Left lung (tissue), 10 donors: Measurements from ENCODE around the gene ABCG4. TPM values are rescaled to one million over a fixed set of nuclear protein-coding genes. Genes with fewer than 3 reads are reported as not detected.
A peak's percentile ranks its signal among the peaks of the same experiment; 100 is the strongest.

Source experiments
- ATAC-seq: fragments of 200-7000 bp; cut with Tn5 transposase; one replicate; pipeline ENCODE4 v1.9.1; 2020; ENCODE audit warnings: moderate library complexity
- DNase-seq, 4 donors: peaks; one replicate each; pipeline ENCODE4 v3.0.0-alpha.2; 2013 to 2020
- H3K27ac ChIP-seq, 2 donors: fragments of 200-600 bp; sonication (generic) in 1 of 2; one replicate each; pipeline versions ENCODE4 v1.5.0 to v1.8.0; 2020 to 2021
- H3K27me3 ChIP-seq, 2 donors: fragments of 200-600 bp; sonication (generic) in 1 of 2; one replicate each; pipeline versions ENCODE4 v1.5.0 to v1.8.0; 2020 to 2021
- H3K36me3 ChIP-seq, 2 donors: fragments of 200-600 bp; sonication (generic) in 1 of 2; one replicate each; pipeline versions ENCODE4 v1.5.0 to v1.8.0; 2020 to 2021
- H3K4me1 ChIP-seq, 2 donors: fragments of 200-600 bp; one replicate each; pipeline ENCODE4 v1.8.0; 2021
- H3K4me3 ChIP-seq, 2 donors: fragments of 200-600 bp; sonication (generic) in 1 of 2; one replicate each; pipeline versions ENCODE4 v1.5.0 to v1.8.0; 2020 to 2021; ENCODE audit warnings: mild to moderate bottlenecking in 1 of 2
- H3K9me3 ChIP-seq, 2 donors: fragments of 200-600 bp; sonication (generic) in 1 of 2; one replicate each; pipeline versions ENCODE4 v1.5.0 to v1.8.0; 2020 to 2021
- intact Hi-C, 2 donors: fragments of 100-400 bp; cut with DNase I; formaldehyde crosslinking; loops; one replicate each; pipeline versions ENCODE4 v1.11.2 to v1.14.2; 2022
- polyA plus RNA-seq, 6 donors: library from polyadenylated mRNA; unstranded; fragments of 120-200 nt; gene quantifications; one replicate each; pipeline ENCODE4 v1.2.1, GENCODE V29; 2013; ENCODE audit not compliant: insufficient read length in 6 of 6
- total RNA-seq, 2 donors: library from RNA; stranded (reverse); fragmentation: NEBNext Ultra II Directional; extraction: Animal tissue kit (Norgen Biotek cat#: 25700); gene quantifications; one replicate each; pipeline ENCODE4 v1.2.1, GENCODE V29; 2021
- TF ChIP-seq, protein P1 (sequence below), 2 donors: fragments of 200-600 bp; sonication (generic) in 1 of 2; IDR thresholded peaks; one replicate each; pipeline versions ENCODE4 v1.5.0 to v1.8.0; 2021; ENCODE audit warnings: antibody characterized with exemption in 2 of 2
- donor health status: DM: no; HTN: yes; CAD: no.
- donor health status: DM: no; HTN: no; CAD: no.

The ABCG4 gene
- total and polyA plus RNA-seq, 8 donors, result 0.26 to 1.5 (median 1.2) TPM

DNA sequence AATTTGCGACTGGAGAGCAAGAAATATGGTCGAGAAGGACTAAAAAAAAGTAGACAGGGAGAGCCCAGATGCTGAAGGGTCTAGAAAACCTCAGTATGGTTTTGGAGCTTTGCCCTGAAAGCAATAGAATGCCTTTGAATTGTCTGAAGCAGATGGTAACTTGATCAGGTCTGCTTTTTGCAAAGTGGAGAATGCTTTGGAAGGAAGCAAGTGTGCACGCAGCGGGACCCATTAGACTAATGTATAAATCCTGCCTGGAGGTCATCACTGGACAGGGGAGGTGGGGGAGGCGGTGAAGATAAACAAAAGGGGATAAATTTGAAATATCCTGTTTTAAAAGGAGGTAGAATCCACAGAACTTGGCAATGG lies 28.2 kb upstream of the ABCG4 start:
- DNase-seq (no peak), ATAC-seq (no peak)
- Histone ChIP-seq H3K27me3 (no peaks in the 10 kb centered on the region), H3K9me3 (no peaks in the 10 kb centered on the region), H3K27ac (peak overlapping the region; percentile 55 to 92), H3K4me1 (peaks cover 11 to 39% of the 10 kb centered on the region in 2 donors), H3K4me3 (peak overlapping the region; percentile 33 to 95), H3K36me3 (peaks cover 0 to 38% of the 10 kb centered on the region in 2 donors)
- intact Hi-C loops, result no loop called here
- TF ChIP-seq, protein P1, sequence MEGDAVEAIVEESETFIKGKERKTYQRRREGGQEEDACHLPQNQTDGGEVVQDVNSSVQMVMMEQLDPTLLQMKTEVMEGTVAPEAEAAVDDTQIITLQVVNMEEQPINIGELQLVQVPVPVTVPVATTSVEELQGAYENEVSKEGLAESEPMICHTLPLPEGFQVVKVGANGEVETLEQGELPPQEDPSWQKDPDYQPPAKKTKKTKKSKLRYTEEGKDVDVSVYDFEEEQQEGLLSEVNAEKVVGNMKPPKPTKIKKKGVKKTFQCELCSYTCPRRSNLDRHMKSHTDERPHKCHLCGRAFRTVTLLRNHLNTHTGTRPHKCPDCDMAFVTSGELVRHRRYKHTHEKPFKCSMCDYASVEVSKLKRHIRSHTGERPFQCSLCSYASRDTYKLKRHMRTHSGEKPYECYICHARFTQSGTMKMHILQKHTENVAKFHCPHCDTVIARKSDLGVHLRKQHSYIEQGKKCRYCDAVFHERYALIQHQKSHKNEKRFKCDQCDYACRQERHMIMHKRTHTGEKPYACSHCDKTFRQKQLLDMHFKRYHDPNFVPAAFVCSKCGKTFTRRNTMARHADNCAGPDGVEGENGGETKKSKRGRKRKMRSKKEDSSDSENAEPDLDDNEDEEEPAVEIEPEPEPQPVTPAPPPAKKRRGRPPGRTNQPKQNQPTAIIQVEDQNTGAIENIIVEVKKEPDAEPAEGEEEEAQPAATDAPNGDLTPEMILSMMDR (IDR thresholded peaks at IDR 0.05), result no peak

DNA sequence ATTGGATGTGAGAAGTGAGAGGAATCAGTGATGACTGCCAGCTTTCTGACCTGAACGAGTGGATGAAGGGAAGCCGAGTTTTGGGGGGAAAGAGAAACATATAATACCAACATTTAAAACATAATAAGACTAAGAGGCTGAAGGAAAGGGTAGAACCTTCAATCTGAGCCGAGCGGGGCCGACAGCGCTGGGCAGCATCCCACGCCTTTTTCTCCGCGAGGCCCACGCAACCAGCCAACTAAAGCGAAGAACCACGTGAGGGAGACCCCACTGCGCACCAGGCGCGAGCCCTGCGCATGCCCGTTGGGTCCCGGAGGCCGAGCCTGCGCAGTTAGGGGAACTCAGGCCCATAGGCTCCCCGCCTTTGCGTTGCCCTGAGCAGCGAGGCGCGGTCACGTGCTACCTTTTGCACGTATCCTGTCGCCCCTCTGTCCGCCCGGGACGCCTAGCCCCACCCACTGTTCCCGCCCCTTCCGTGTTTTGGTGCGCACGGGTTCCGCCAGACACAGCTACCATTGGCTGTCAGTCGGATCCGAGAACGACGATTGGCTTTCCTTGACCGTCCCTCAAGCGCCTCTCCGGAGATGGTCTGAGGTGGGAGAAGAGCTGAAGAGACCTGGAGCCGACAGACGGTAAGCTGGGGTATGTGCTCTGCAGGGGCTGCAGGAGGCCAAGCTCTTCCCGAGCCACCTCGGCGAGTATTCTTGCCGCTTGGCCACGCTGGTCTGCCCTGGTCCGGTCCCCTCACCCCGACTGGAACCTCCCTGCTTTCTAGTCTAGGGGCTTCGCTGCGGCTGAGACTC lies 27.6 kb upstream of the ABCG4 start, which contains the start of gene HINFP:
Gene HINFP (plus strand): TSS at position 573 of the 803 bp plus-strand sequence. CDS start 5,365 bp downstream, outside the sequence.
- H3K27ac ChIP-seq, result peak within 1 kb of the TSS; percentile 55 to 92
- DNase-seq (peak; percentile 98 to 100 (median 100)), ATAC-seq (peak; percentile 99)
- H3K27me3 ChIP-seq, result no peaks in the 10 kb centered on the region
- H3K9me3 ChIP-seq, result no peaks in the 10 kb centered on the region
- peaks cover 11 to 35% of the 10 kb centered on the region in 2 donors for H3K4me1 ChIP-seq
- H3K4me3 ChIP-seq, result peak within 1 kb of the TSS; percentile 86 to 95
- TF ChIP-seq, protein P1 (IDR thresholded peaks at IDR 0.05), result no peak
- intact Hi-C loops, result no loop called here
- H3K36me3 ChIP-seq, result peaks cover 0 to 33% of the 10 kb centered on the region in 2 donors

DNA sequence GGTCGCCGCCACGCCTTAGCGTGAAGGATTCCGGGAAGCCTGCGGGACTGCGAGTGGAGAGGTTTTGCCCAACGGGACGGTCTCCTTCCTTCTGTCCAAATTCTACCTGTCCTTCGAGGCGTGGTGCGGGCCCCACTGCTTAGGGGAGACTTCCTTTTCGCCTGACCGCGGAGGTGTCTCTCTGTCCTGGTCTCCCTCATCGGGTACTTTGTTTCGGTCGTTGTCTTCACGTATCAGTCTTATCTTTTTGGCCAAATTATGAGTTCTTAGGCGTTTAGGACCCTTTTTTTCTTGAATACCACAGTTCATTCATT lies 27.1 kb upstream of the ABCG4 start:
- TF ChIP-seq, protein P1 (IDR thresholded peaks at IDR 0.05), result no peak
- peaks cover 0 to 30% of the 10 kb centered on the region in 2 donors for H3K36me3 ChIP-seq
- H3K4me3 ChIP-seq, result peak overlapping the region; percentile 86 to 95
- peak overlapping the region; percentile 36 to 92 for H3K27ac ChIP-seq
- DNase-seq (no peak), ATAC-seq (no peak)
- H3K4me1 ChIP-seq, result peaks cover 11 to 33% of the 10 kb centered on the region in 2 donors
- no peaks in the 10 kb centered on the region for H3K9me3 ChIP-seq
- H3K27me3 ChIP-seq, result no peaks in the 10 kb centered on the region
- intact Hi-C loops, result no loop called here

DNA sequence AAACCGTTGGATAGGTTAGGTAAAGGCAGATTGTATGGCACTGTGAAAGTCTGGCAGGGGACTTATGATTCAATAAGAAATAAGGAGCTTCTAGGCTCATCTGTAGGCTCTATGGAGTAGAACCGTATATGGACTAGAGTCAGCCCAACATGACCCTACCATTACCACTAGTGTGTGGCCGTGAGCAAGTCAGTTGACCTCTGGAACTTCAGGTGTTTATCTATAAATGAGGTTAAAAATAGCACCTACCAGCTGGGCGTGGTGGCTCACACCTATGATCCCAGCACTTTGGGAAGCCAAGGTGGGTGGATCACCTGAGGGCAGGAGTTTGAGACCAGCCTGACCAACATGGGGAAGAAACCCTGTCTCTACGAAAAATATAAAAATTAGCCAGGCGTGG lies 23.0 kb upstream of the ABCG4 start:
- no peaks in the 10 kb centered on the region for H3K27me3 ChIP-seq
- peaks cover 0 to 61% of the 10 kb centered on the region in 2 donors for H3K36me3 ChIP-seq
- no peak overlapping the region for H3K4me3 ChIP-seq
- no peak for ATAC-seq
- intact Hi-C loops, result no loop called here
- H3K4me1 ChIP-seq, result peaks cover 6 to 23% of the 10 kb centered on the region in 2 donors
- TF ChIP-seq, protein P1 (IDR thresholded peaks at IDR 0.05), result no peak
- H3K27ac ChIP-seq, result no peak overlapping the region
- no peak for DNase-seq
- H3K9me3 ChIP-seq, result no peaks in the 10 kb centered on the region

DNA sequence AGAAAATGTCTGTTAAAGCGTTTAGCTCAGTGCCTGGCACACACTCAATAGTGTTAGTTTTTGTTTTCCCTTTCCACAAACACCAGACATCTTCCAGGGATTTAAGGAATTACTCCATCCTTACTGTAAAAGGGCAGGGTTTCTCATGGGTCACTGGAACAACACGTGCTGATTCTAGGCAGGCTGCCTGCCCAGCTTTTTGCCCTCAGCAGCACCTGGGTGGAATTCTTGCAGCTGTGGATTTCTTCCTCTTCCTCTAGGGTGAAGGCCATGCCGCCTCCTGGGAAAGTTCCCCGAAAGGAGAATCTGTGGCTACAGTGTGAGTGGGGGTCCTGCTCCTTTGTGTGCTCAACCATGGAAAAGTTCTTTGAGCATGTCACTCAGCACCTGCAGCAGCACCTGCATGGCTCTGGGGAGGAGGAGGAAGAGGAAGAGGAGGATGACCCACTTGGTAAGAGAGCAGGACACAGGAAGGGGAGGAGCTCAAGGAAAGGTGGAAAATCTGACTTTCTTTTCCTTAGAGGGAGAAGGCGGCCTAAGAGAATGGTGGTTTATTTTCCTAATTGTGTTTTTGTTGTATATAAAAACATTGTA lies 22.1 kb upstream of the ABCG4 start:
- H3K27ac ChIP-seq, result no peak overlapping the region
- H3K9me3 ChIP-seq, result no peaks in the 10 kb centered on the region
- H3K27me3 ChIP-seq, result no peaks in the 10 kb centered on the region
- no peak for ATAC-seq
- TF ChIP-seq, protein P1 (IDR thresholded peaks at IDR 0.05), result no peak
- intact Hi-C loops, result no loop called here
- DNase-seq, result no peak
- H3K36me3 ChIP-seq, result peaks cover 0 to 70% of the 10 kb centered on the region in 2 donors
- peaks cover 5 to 21% of the 10 kb centered on the region in 2 donors for H3K4me1 ChIP-seq
- no peak overlapping the region for H3K4me3 ChIP-seq
